CD8-positive, alpha-beta memory T cell (primary cell): ENCODE data around the gene SH3RF1. TPM values are rescaled to one million over a fixed set of nuclear protein-coding genes. Genes with fewer than 3 reads are reported as not detected.

Experiments used
- CTCF ChIA-PET: fragments of 350-600 bp; sonication (Branson Sonifier 250); formaldehyde crosslinking; loops from one replicate; lab custom pipeline; 2021; ENCODE audit warnings: antibody characterized with exemption; lab: Charles Lee
- POLR2A ChIA-PET: fragments of 350-600 bp; sonication (Branson Sonifier 250); formaldehyde crosslinking; loops from one replicate; lab custom pipeline; 2021; ENCODE audit warnings: antibody characterized with exemption; lab: Charles Lee
- DNase-seq, 5 donors: peaks; one replicate each; pipeline versions ENCODE4 v3.0.0 to v3.0.0-alpha.2; 2020 to 2022; ENCODE audit warnings: mixed read lengths in 1 of 5
- H3K27ac ChIP-seq: one replicate; pipeline ENCODE4 v1.7.0; 2013; ENCODE audit warnings: low read depth, mild to moderate bottlenecking, low read length, moderate library complexity
- H3K27me3 ChIP-seq: 2 replicates; pipeline ENCODE4 v1.7.0; 2013; ENCODE audit warnings: low read length, mild to moderate bottlenecking; ENCODE audit not compliant: insufficient read depth, poor library complexity, severe bottlenecking
- H3K36me3 ChIP-seq: 2 replicates; pipeline ENCODE4 v1.7.0; 2013; ENCODE audit warnings: mild to moderate bottlenecking, low read length, moderate library complexity; ENCODE audit not compliant: insufficient read depth
- H3K4me1 ChIP-seq: 2 replicates; pipeline ENCODE4 v1.7.0; 2013; ENCODE audit warnings: mild to moderate bottlenecking, low read length, moderate library complexity; ENCODE audit not compliant: insufficient read depth
- H3K4me3 ChIP-seq: 2 replicates; pipeline ENCODE4 v1.7.0; 2013; ENCODE audit warnings: mild to moderate bottlenecking, low read length
- H3K9me3 ChIP-seq: 2 replicates; pipeline ENCODE4 v1.7.0; 2013; ENCODE audit warnings: mild to moderate bottlenecking, low read length
- H3K27ac Mint-ChIP-seq, 8 donors: one replicate each; pipeline ENCODE4 v1.8.0; 2020 to 2021; ENCODE audit warnings: mixed read lengths in 8 of 8, mild to moderate bottlenecking in 6 of 8, inconsistent platforms in 3 of 8, moderate library complexity in 3 of 8
- H3K27me3 Mint-ChIP-seq, 2 donors: one replicate each; pipeline ENCODE4 v1.8.0; 2020 to 2021; ENCODE audit warnings: mixed read lengths in 2 of 2, mild to moderate bottlenecking in 1 of 2, moderate library complexity in 1 of 2
- H3K36me3 Mint-ChIP-seq, 3 donors: one replicate each; pipeline ENCODE4 v1.8.0; 2020 to 2021; ENCODE audit warnings: mixed read lengths in 3 of 3, inconsistent platforms in 1 of 3, mild to moderate bottlenecking in 1 of 3
- H3K4me1 Mint-ChIP-seq, 3 donors: one replicate each; pipeline ENCODE4 v1.8.0; 2020 to 2021; ENCODE audit warnings: mixed read lengths in 3 of 3, inconsistent platforms in 1 of 3, mild to moderate bottlenecking in 1 of 3
- H3K4me3 Mint-ChIP-seq, 7 donors: one replicate each; pipeline ENCODE4 v1.8.0; 2020 to 2021; ENCODE audit warnings: mixed read lengths in 7 of 7, mild to moderate bottlenecking in 6 of 7, moderate library complexity in 4 of 7, inconsistent platforms in 2 of 7
- H3K9me3 Mint-ChIP-seq, 5 donors: one replicate each; pipeline ENCODE4 v1.8.0; 2020 to 2022; ENCODE audit warnings: mixed read lengths in 5 of 5, mild to moderate bottlenecking in 3 of 5, moderate library complexity in 2 of 5, inconsistent platforms in 1 of 5
- polyA plus RNA-seq: library from polyadenylated mRNA; unstranded; fragments of 300-500 nt; fragmentation: Illumina TruSeq; gene quantifications from one replicate; pipeline ENCODE4 v1.2.3, GENCODE V29; 2021
- total RNA-seq, 2 experiments: library from RNA; stranded (reverse); gene quantifications; one replicate each; pipeline ENCODE4 v1.2.3, GENCODE V29; 2021

SH3RF1 gene
- total and polyA plus RNA-seq, 3 experiments from 2014 or later: 1.1 to 1.4 TPM; not detected in 1

- no peaks in the 10 kb centered on the region for H3K4me1 Mint-ChIP-seq
- Histone ChIP-seq H3K4me1 (no peaks in the 10 kb centered on the region), H3K27ac (no peak overlapping the region), H3K27me3 (no peaks in the 10 kb centered on the region), H3K9me3 (no peaks in the 10 kb centered on the region), H3K4me3 (no peak overlapping the region), H3K36me3 (no peaks in the 10 kb centered on the region)
- H3K36me3 Mint-ChIP-seq: no peaks in the 10 kb centered on the region
- no peak overlapping the region for H3K4me3 Mint-ChIP-seq
- ChIA-PET POLR2A (no interaction called here), CTCF (interaction anchor here (0.6 to 1.0 kb wide), 2 partner anchors 10 to 29 kb away, joined by 3 read pairs; no protein-coding TSS in a partner anchor)
- H3K27me3 Mint-ChIP-seq: peaks cover 5 to 14% of the 10 kb centered on the region in 2 donors
- no peak overlapping the region for H3K27ac Mint-ChIP-seq
- no peak for DNase-seq
- H3K9me3 Mint-ChIP-seq: no peaks in the 10 kb centered on the region
These were observed 225.9 kb downstream of the SH3RF1 start for GRCh38 chr4:169044714-169045447.
